ENCODE results near the gene APOBEC3G. TPM values are rescaled to one million over a fixed set of nuclear protein-coding genes. Genes with fewer than 3 reads are reported as not detected.

APOBEC3G gene
- total RNA-seq, 1 donor from 2014 or later = 6.6 TPM

- DNase-seq = no peak
Observed at GRCh38 chr22:39123751-39124581, 46.9 kb downstream of the APOBEC3G start.

- no peak for DNase-seq
Observed at GRCh38 chr22:39125622-39126021, 48.5 kb downstream of the APOBEC3G start.

DNA sequence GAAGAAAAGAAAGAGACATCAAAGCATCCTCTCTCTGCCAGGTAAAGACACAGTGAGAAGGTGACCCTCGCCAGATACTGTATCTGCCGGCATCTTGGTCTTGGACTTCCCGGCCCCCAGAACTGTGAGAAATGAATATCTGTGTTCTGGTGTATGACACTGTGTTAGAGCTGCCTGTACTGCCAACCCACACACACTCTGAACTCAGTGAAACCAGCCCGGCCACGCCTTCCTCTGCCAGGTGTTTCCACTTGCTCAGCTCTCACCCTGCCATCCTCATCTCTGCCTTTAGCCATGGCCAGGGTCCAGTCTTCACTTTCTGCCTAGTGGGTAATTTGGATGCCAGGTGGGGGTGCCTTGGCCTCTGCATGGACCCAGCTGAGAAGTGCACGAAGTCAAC lies 51.4 kb downstream of the APOBEC3G start:
- no peak for DNase-seq

DNA sequence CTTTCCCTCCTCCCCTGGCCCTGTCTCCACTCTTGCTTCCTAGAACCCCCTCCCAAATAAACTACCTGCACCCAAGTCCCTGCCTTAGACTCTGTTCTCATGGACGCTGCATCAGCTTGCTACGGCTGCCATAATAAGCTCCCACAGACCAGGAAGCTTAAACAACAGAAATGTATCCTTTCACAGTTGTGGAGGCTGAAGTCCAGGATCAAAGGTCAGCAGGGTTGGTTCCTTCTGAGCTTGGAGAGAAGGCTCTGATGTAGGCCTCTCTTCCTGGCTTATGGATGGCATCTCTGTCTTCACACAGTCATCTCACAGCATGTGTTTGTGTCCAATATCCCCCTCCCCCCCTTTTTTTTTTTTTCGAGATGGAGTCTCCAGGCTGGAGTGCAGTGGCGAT lies 52.0 kb downstream of the APOBEC3G start:
- no peak for DNase-seq

DNA sequence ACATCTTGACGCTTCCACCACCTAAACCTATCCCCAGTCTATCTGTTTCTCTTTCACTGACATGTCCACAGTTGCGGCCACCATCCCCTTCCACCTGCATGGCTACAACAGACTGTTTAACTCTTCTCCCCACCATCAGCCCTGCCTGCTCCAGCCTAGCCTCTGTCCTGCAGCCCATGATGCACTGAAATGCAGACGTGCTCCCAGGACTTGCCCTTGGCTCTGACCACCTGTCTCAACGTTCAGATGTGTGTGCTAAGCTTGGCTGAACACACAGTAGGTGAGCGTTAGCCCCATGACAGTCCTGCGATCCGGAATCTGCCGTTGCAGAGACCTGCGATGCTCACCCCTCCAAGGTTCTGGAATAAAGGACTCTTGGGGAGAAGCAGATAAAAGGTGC lies 52.7 kb downstream of the APOBEC3G start:
- no peak for DNase-seq

DNA sequence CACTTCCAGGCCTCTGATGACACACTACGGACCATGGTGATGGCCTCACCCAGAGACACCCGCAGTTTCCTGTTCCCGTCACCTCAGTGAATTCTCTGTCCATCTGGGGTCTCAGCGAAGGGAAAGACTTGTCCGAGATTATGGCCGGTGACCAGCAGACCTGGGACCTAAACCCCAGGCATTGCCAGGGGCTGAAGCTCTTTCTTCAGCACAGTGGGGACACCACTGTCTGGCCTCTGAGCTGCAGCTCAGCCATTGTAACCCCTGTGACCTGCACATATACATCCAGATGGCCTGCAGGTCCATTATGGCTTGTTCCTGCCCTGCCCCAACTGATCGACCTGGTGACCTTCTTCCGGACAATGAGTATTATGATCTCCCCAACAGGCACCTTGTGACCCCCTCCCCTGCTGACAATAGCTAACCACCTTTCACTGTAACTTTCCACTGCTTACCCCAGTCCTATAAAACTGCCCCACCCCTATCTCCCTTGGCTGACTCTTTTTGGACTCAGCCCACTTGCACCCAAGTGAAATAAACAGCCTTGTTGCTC lies 53.2 kb downstream of the APOBEC3G start:
- DNase-seq = no peak

DNA sequence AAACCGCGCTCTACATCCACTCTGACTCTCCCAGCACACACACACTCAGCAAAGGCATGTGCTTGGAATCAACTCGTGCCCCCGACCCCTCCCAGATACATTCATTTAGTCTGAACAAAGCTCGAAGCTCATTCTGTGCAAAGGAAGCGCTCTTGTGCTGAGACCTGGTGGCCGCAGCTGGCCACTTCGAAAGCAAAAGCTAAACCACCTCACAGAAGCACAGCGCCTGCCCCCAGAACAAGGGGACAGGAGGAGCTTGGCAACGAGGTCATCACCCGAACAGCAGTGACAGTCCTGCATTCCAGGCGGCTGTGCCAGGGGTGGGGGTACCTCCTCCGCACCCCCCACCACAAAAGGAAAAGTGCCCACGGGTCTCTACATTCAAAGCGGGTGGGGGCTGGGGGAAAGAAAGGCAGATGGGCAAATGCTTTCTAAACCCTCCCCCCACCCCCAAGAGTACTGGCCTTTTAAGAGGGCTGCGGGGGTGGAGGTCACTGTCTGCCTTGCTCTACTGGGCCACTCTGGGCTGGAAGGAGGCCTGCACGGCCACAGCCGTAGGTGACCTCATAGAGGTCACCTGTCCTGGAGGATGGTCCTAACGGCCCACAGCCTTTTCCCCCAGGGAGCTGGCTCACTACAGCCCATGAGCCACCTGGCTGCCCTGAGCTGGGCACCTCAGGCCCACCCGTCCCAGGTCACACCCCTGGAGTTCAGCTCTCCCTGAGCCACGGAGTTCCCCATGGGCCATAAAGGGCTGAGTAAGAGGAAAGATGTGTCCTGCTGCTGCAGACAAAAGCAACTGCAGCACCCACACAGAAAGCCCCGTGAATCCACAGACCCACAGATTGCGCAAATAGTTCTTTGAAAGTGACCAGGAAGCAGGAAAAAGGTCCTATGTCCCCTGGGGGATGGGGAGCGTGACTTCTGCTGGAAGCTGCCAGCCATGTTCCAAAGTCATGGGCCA lies 54.1 kb downstream of the APOBEC3G start:
- peak; percentile 41 for DNase-seq

GRCh38 chr22:39132281-39132680 lies 55.2 kb downstream of the APOBEC3G start:
- no peak for DNase-seq

DNA sequence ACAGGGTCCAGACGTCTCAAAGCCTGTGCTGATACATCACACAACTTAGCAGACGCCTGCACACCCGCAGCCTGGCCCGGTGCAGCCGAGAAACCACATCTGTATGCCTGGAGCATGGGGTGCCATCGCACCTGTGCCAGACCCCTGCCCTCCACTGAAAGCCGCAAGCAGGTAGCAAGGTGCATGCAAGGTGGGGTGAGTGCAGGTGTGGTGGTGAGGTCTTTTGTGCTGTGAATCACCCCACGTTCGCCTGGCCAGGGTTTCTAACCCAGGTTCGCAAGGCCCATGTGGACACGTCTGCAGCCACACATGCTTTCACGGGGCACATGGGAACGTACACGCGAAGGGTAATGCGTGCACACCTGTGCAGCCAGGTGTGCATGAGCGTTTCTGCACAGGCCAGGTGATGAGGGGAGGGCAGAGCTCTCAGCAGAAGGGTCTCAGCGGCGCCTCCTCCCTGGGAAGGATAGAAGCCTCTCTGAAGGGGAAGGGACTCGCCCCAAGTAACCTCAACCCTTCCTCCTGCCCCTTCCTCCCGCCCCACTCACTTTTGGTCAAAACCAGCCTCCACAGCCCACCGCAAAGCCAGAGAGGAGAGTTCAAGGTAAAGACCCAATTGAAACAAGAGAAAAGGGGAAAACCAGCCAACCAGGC lies 55.9 kb downstream of the APOBEC3G start:
- no peak for DNase-seq

GRCh38 chr22:39133871-39134270 lies 56.8 kb downstream of the APOBEC3G start:
- DNase-seq = no peak

DNA sequence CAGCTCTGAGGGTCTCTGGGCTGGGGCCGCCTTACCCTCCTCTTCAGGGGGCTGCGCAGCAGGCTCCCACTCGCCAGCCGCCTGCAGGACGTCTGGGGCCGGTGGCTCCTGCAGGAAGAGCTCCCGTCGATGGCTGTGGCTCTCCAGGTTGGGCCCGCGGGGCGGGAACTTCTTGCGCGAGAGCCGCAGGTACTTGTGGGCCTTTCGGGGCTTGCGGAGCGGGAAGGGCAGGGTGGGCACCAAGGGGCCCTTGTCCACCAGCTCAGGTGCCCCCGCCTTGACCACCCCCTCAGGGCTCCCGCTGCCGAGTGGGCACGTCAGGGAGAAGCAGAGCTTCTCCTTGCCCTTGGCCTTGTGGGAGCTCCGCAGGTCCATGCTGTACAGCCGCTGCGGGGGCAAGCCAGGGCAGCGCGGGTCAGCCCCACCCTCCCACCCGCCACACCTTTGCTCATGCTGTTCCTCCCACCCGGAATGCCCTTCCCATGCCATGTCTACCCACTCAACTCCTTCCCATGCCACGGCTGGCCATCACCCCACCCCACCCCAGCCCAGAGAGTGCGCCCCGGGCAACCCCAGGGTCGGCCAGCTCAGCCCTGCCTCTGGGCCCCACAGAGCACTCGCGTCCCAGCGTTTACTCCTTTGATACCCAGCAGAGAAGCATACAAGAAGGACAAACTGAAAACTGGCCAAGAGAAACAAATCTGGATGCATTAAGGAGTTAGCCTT lies 57.5 kb downstream of the APOBEC3G start:
- no peak for DNase-seq

DNA sequence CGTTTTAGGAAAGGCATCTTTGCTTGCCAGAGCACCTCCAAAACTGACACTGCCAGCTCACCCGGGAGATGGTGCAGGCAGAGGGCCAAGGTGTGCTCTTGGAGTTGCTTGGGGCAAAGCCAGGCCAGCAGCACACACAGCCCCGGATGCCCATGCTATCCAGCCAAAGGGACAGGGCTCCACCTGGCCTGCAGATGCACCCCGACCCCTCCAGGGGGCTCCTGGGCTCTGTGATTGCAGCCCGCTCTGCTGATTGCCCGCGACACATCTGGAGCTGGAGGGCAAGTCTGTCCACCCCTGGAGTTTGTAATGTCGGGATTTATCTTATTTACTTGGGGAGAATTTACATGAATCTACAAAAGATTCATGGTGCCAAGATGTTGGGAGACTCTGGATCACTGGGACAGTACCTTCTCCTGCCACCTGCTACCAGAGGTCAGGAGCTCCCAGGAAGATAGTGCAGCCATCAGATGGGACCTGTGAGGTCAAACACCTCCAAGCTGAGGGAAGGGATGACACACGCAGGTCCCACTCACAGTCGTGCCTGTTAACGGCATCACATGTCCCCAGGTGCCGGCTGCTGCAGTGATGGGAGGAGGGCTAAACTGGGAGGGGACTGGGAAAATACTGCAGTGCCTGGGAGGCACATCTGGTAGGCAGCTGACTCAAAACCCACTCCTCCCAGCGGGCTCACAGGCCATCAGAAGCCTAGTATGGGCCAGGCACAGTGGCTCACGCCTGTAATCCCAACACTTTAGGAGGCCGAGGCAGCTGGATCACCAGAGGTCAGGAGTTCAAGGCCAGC lies 58.2 kb downstream of the APOBEC3G start:
- peak; percentile 65 for DNase-seq

DNA sequence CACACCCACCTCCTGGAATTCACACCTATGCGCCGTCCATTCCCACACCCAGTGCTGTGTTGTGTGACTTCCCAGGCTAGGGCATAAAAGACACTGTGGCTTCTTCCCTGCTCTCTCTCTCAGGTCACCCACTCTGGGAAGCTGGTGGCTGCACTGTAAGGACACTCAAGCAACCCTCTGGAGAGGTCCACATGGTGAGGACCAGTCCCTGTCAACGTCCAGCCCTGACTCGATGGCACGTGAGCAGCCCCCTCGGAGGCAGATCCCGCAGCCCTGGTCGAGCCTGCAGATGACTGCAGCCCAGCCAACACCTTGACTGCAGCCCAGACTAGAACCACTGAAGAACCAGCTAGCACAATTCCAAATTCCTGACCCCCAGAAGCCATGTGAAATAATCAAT lies 59.2 kb downstream of the APOBEC3G start:
- DNase-seq = no peak

Small RNA genes lying within 50 kb of the gene (small RNA-seq; reads per million reads assigned to genes)
- gene AL022318.2 (ENCODE audit: low replicate concordance) (not detected), gene COX5BP7 (ENCODE audit: low replicate concordance) (not detected)

Other genes with a start within 250 kb of the APOBEC3G start
- 12.3 TPM for gene NPTXR, start 233.2 kb upstream of the APOBEC3G start, total RNA-seq
- 29.7 TPM for gene CBX6, start 205.1 kb upstream of the APOBEC3G start, total RNA-seq
- 3.7 TPM for gene APOBEC3A, start 119.7 kb upstream of the APOBEC3G start, total RNA-seq
- gene APOBEC3B, start 94.9 kb upstream of the APOBEC3G start, total RNA-seq = 2.2 TPM
- 5.8 TPM for gene APOBEC3C, start 63.0 kb upstream of the APOBEC3G start, total RNA-seq
- gene APOBEC3D, start 56.1 kb upstream of the APOBEC3G start, total RNA-seq = 0.62 TPM
- 2.8 TPM for gene APOBEC3F, start 36.4 kb upstream of the APOBEC3G start, total RNA-seq
- not detected for gene APOBEC3H, start 20.0 kb downstream of the APOBEC3G start, total RNA-seq
- 8.3 TPM for gene CBX7, start 75.4 kb downstream of the APOBEC3G start, total RNA-seq
- 26.0 TPM for gene PDGFB, start 167.7 kb downstream of the APOBEC3G start, total RNA-seq
- 2,266 TPM for gene RPL3, start 242.3 kb downstream of the APOBEC3G start, total RNA-seq

Measured in tongue (tissue), 3 donors.